Activated naive CD8-positive, alpha-beta T cell treated with anti-CD3 and anti-CD28 coated beads, Interleukin-2, amount 50 U/mL, for 24 hours (primary cell): ENCODE data around the gene BOLA2B.
A peak's percentile ranks its signal among the peaks of the same experiment; 100 is the strongest.
"Not testable (repeated sequence)": the region's sequence is repeated elsewhere in the genome, so short reads cannot be mapped to it uniquely, and the experiment has no call there.

Source experiments
- ATAC-seq: fragments of 150-1000 bp; cut with Tn5 transposase; one replicate; pipeline ENCODE4 v1.10.0; 2021
- DNase-seq: peaks from one replicate; pipeline ENCODE4 v3.0.0; 2021
- H3K27ac Mint-ChIP-seq: one replicate; pipeline ENCODE4 v1.8.0; 2021; ENCODE audit warnings: mild to moderate bottlenecking, mixed read lengths
- H3K27me3 Mint-ChIP-seq: one replicate; pipeline ENCODE4 v1.8.0; 2021; ENCODE audit warnings: mixed read lengths
- H3K36me3 Mint-ChIP-seq: one replicate; pipeline ENCODE4 v1.8.0; 2021; ENCODE audit warnings: low read depth, mixed read lengths
- H3K4me1 Mint-ChIP-seq: one replicate; pipeline ENCODE4 v1.8.0; 2021; ENCODE audit warnings: mixed read lengths
- H3K4me3 Mint-ChIP-seq: one replicate; pipeline ENCODE4 v1.8.0; 2021; ENCODE audit warnings: mild to moderate bottlenecking, moderate library complexity, mixed read lengths
- H3K9me3 Mint-ChIP-seq: one replicate; pipeline ENCODE4 v1.8.0; 2021; ENCODE audit warnings: mixed read lengths

BOLA2B gene

GRCh38 chr16:30193615-30194014 is at the start of gene BOLA2B, which contains the start of gene SLX1A:
TSS of gene BOLA2B (minus strand) at chr16:30193666. CDS start at chr16:30193595, 71 bp downstream.
TSS of gene SLX1A (plus strand) at chr16:30193875. CDS start at chr16:30194085, 210 bp downstream.
- not testable (repeated sequence) for H3K4me1 Mint-ChIP-seq, H3K27me3 Mint-ChIP-seq

DNA sequence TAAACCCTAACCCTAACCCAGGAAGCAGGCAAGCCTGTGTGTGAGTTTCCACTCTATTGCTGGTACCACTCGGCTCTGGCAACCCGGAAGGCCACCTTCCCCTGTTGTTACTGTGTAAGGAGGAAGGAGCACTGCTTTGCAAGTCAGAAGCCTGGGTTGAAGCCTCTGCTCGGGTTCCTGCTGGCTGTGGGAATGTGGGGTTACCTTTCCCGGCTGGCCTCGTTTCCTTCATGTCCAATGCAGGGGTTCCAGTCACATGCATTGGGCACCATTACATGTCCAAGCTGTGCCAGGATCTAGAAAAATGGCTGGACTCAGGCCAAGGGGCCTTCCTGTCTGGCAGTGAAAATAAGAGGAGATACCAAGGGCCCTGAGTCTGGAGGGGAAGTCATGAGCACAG is 23.6 kb upstream of the BOLA2B start:
- H3K4me3 Mint-ChIP-seq, H3K4me1 Mint-ChIP-seq, DNase-seq, ATAC-seq, H3K27ac Mint-ChIP-seq, H3K27me3 Mint-ChIP-seq, H3K36me3 Mint-ChIP-seq, H3K9me3 Mint-ChIP-seq: not testable (repeated sequence)

More at GRCh38 chr16:30193615-30194014, at the start of gene BOLA2B, which contains the start of gene SLX1A:
- not testable (repeated sequence) for H3K4me3 Mint-ChIP-seq, DNase-seq, H3K36me3 Mint-ChIP-seq, H3K27ac Mint-ChIP-seq, H3K9me3 Mint-ChIP-seq
- peak; percentile 89 for ATAC-seq

DNA sequence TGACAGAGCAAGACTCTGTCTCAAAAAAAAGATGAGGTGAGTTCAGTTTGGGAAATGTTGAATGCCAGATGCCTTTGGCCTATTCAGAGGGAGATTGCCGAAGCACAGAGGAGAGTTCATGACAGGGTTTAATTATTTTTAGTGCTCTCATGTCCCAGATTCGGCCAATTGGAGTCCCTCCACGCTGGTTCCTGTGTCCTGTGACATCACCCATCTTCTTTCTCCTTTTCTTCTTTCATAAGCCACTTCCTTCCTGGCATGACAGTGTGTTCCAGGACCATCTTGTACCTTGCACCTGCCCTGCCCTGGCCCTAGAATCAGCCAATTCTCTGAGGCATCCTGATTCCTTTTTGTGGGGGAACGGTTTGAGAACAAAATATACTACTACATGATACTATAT is 17.9 kb upstream of the BOLA2B start:
- ATAC-seq: peak; percentile 29
- not testable (repeated sequence) for H3K4me3 Mint-ChIP-seq, H3K27me3 Mint-ChIP-seq, H3K36me3 Mint-ChIP-seq, DNase-seq, H3K27ac Mint-ChIP-seq, H3K9me3 Mint-ChIP-seq, H3K4me1 Mint-ChIP-seq

DNA sequence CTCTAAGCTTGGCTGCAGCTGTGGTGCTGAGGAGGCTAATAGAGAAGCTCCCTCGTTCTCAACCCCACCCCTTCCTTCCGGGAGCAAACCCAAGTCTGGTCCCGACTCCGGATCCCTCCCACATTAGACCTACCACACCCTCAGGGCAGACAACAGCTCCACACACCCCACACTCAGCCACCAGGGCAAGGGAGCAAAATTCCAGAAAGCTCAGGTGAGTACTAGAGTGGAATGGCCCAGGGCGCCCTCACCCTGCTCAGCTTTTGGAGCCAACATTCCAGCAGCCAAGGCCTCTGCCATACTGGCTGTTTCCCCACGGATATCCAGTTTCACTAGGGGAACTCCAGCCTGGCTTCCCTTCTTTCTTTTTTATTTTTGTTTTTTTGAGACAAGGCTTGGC is 15.6 kb upstream of the BOLA2B start:
- H3K9me3 Mint-ChIP-seq, H3K27ac Mint-ChIP-seq, H3K4me1 Mint-ChIP-seq, H3K27me3 Mint-ChIP-seq, H3K4me3 Mint-ChIP-seq, ATAC-seq, H3K36me3 Mint-ChIP-seq: not testable (repeated sequence)
- peak; percentile 6 for DNase-seq

GRCh38 chr16:30207063-30207704 is 13.7 kb upstream of the BOLA2B start:
- not testable (repeated sequence) for H3K27me3 Mint-ChIP-seq, H3K36me3 Mint-ChIP-seq, DNase-seq, H3K9me3 Mint-ChIP-seq, H3K27ac Mint-ChIP-seq, H3K4me3 Mint-ChIP-seq, H3K4me1 Mint-ChIP-seq
- ATAC-seq: peak; percentile 42

GRCh38 chr16:30206252-30206651 is 12.8 kb upstream of the BOLA2B start:
- ATAC-seq: peak; percentile 42
- not testable (repeated sequence) for H3K27ac Mint-ChIP-seq, H3K4me1 Mint-ChIP-seq, H3K27me3 Mint-ChIP-seq, DNase-seq, H3K36me3 Mint-ChIP-seq, H3K9me3 Mint-ChIP-seq, H3K4me3 Mint-ChIP-seq

- H3K4me3 Mint-ChIP-seq, H3K27me3 Mint-ChIP-seq, H3K36me3 Mint-ChIP-seq, H3K4me1 Mint-ChIP-seq, H3K27ac Mint-ChIP-seq, H3K9me3 Mint-ChIP-seq: not testable (repeated sequence)
- ATAC-seq (peak; percentile 27), DNase-seq (peak; percentile 3)
Observed at GRCh38 chr16:30205541-30206236, 12.2 kb upstream of the BOLA2B start.

DNA sequence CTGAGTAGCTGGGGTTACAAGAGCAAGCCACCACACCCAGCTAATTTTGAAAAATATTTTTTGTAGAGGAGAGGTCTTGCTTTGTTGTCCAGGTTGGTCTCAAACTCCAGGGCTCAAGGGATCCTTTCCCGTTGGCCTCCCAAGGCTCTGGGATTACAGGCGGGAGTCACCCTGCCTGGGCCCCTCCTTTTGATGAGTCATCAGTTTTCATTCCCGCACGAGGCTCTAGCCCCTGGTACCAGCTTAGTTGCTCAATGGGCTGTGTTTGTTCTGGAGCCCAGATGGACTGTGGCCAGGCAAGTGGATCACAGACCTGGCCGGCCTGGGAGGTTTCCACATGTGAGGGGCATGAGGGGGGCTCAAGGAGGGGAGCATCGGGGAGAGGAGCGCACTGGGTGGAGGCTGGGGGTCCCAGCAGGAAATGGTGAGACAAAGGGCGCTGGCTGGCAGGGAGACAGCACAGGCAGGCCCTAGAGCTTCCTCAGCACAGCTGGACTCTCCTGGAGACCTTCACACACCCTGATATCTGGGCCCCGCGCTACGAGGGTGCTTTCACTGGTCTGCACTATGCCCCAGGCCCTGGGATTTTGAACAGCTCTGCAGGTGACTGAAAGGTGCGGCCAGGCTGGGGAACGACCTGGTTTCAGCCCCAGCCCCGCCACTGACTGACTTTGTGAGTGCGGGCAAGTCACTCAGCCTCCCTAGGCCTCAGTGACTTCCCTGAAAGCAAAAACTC is 6.3 kb upstream of the BOLA2B start:
- H3K27me3 Mint-ChIP-seq, DNase-seq, H3K9me3 Mint-ChIP-seq, H3K36me3 Mint-ChIP-seq, H3K27ac Mint-ChIP-seq, H3K4me3 Mint-ChIP-seq, H3K4me1 Mint-ChIP-seq, ATAC-seq: not testable (repeated sequence)

DNA sequence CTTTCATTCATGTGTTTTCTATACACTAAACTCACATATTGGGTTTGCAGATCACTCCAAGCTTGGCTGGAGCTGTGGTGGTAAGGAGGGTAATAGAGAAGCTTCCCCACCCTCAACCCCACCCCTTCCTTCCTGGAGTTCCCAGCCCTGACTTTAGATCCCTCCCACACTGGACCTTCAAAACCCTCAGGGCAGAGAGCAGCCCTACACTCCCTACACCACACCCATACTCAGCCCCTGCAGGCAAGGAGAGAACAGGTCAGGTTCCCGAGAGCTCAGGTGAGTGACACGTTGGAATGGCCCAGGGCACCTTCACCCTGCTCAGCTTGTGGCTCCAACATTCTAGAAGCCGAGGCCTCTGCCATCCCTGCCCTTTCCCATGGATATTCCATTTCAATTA is 5.6 kb upstream of the BOLA2B start, which contains the start of gene SULT1A3:
TSS of gene SULT1A3 (plus strand) at position 207 of the 400 bp plus-strand sequence. CDS start 1,474 bp downstream, outside the sequence.
- not testable (repeated sequence) for H3K36me3 Mint-ChIP-seq, H3K27me3 Mint-ChIP-seq, DNase-seq, ATAC-seq, H3K4me3 Mint-ChIP-seq, H3K27ac Mint-ChIP-seq, H3K4me1 Mint-ChIP-seq, H3K9me3 Mint-ChIP-seq

- H3K27ac Mint-ChIP-seq, H3K9me3 Mint-ChIP-seq, ATAC-seq, H3K4me1 Mint-ChIP-seq, H3K4me3 Mint-ChIP-seq, H3K36me3 Mint-ChIP-seq, DNase-seq, H3K27me3 Mint-ChIP-seq: not testable (repeated sequence)
Observed at GRCh38 chr16:30197001-30197400, 3.5 kb upstream of the BOLA2B start.

DNA sequence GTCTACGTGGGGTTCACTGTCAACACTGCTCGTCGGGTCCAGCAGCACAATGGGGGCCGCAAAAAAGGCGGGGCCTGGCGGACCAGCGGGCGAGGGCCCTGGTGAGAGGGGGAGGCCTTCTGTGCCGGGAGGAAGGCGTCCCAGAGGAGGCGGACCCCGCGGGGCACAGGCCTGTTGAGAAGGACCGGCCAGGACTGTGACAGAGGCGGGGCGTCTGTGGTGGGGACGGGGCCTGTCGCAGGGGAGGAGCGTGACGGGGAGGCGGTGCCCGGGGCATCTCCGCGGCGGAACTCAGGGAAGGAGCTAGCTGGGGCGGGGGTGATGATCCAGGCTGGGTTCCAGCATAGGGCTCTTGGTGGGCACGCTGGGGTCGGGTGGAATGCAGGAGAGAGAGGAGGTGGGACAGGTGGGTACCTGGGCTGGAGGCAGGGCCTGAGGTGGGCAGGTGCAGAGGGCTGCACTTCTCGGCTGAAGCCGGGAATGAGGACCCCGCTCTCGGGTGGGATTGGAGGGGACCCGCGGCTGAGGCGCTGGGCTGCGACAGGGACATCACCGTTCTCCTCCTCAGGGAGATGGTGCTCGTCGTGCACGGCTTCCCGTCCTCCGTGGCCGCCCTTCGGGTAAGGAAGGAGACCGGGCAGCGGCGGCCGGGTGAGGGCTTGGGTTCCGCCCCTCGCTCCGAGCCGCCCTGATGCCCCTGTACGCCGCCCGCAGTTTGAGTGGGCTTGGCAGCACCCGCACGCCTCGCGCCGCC is 883 bp upstream of the BOLA2B start:
- ATAC-seq (peak; percentile 78), DNase-seq (peak; percentile 5)
- H3K27me3 Mint-ChIP-seq, H3K9me3 Mint-ChIP-seq, H3K4me3 Mint-ChIP-seq, H3K27ac Mint-ChIP-seq, H3K4me1 Mint-ChIP-seq, H3K36me3 Mint-ChIP-seq: not testable (repeated sequence)

DNA sequence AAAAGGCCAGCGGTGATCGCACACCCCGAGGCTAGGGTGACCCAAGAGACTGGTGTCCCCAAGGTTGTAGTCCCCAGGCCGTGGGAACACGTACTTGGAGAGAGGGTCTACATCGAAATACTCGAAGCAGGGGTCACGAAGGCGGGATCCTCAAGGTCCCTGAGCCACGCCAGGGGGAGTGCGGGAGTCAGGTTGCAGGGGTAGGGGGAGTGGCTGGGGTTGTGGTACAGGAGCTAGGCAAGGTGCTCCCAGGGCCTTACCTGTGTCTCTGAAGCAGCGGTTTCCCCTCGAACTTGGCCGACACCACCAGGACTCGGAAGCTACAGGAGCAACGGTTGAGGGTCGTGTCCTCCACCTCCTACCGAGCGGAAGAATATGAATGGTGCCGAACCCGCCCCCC is 368 bp downstream of the BOLA2B start:
- not testable (repeated sequence) for H3K4me3 Mint-ChIP-seq

GRCh38 chr16:30191158-30191557 is 2.3 kb downstream of the BOLA2B start:
- Mint-ChIP-seq H3K4me1 (peaks cover 18% of the 10 kb centered on the region), H3K36me3 (peaks cover 19% of the 10 kb centered on the region)
- H3K9me3 Mint-ChIP-seq, DNase-seq, ATAC-seq, H3K4me3 Mint-ChIP-seq, H3K27ac Mint-ChIP-seq, H3K27me3 Mint-ChIP-seq: not testable (repeated sequence)

More for the DNA sequence above, 368 bp downstream of the BOLA2B start:
- not testable (repeated sequence) for H3K9me3 Mint-ChIP-seq, DNase-seq, H3K4me1 Mint-ChIP-seq, H3K36me3 Mint-ChIP-seq, H3K27ac Mint-ChIP-seq, H3K27me3 Mint-ChIP-seq
- peak; percentile 12 for ATAC-seq

- H3K4me1 Mint-ChIP-seq: peaks cover 26% of the 10 kb centered on the region
- H3K27ac Mint-ChIP-seq: peak overlapping the region; percentile 97
- no peaks in the 10 kb centered on the region for H3K9me3 Mint-ChIP-seq
Observed at GRCh38 chr16:30187971-30188561, 5.4 kb downstream of the BOLA2B start.

More at GRCh38 chr16:30187971-30188561, 5.4 kb downstream of the BOLA2B start:
- Mint-ChIP-seq H3K36me3 (peaks cover 38% of the 10 kb centered on the region), H3K4me3 (peak overlapping the region; percentile 96), H3K27me3 (no peaks in the 10 kb centered on the region)
- peak; percentile 8 for DNase-seq
- no peak for ATAC-seq
